ENCODE measurements around the gene PDGFRB. TPM values are rescaled to one million over a fixed set of nuclear protein-coding genes. Genes with fewer than 3 reads are reported as not detected.

Gene PDGFRB
- total RNA-seq, 1 experiment from 2014 or later: 0.66 TPM

DNA sequence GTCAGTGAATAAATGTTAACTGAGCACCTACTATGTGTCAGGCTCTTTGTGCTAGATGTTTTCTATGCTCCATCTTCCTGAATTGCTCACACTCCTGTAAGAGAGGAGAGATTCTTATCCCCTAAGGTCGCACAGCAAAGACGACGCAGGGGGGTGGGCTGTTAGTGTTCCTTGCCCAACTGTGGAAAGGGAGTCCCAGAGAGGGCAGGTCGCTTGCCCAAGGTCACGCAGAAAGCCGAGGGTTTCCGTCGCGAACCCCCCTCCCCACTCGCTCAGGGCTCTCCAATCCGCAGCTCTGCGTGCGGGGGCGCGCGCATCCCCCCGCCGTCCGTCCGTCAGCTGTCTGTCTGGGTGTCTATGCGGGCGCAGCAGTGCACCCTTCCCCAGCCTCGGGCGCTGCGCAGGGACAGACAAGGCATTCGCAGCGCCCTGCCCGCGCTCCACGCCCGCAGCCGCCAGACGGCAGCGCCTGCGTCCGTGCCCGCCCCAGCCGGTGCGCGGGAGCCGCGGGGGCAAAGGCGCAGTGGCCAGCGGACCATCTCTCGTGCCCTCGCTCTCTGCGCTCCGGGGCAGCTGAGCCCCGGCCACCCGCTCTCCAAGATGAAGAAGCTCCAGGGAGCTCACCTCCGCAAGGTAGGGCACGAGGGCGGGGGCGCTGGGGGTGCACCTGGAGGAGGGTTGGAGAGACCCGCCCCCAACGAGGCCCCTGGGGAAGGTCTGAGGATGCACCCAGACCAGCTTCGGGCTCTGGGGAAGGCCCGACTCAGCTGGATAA, 34.3 kb upstream of the PDGFRB start, which contains the start of gene SLC6A7:
Gene SLC6A7, plus strand, starts transcription at position 335 of the 775 bp plus-strand sequence. Its CDS starts 266 bp downstream, at position 601.
- Histone ChIP-seq H3K36me3 (ENCODE audit: low read depth, low read length) (no peaks in the 10 kb centered on the region), H3K27me3 (ENCODE audit: low read length) (peaks cover 35% of the 10 kb centered on the region), H3K9me3 (ENCODE audit: low read length) (no peaks in the 10 kb centered on the region), H3K9me2 (replicated peaks; ENCODE audit: low read length) (no peaks in the 10 kb centered on the region), H3K4me2 (ENCODE audit: low read length) (no peak within 1 kb of the TSS), H3K79me2 (ENCODE audit: low read length) (no peaks in the 10 kb centered on the region), H2AFZ (ENCODE audit: low read length) (no peak within 1 kb of the TSS), H4K20me1 (ENCODE audit: low read length) (no peaks in the 10 kb centered on the region), H3K4me3 (ENCODE audit: low read length) (no peak within 1 kb of the TSS), H3K4me1 (ENCODE audit: insufficient read depth, low read length) (no peaks in the 10 kb centered on the region), H3K27ac (ENCODE audit: low read length) (no peak within 1 kb of the TSS), H3K9ac (ENCODE audit: low read length) (no peak within 1 kb of the TSS), H3F3A (ENCODE audit: low read length, unreplicated experiment) (no peaks in the 10 kb centered on the region)
- no peak for TF ChIP-seq EZH2 (IDR thresholded peaks at IDR 0.05; ENCODE audit: low read length, unreplicated experiment)
- no peak for TF ChIP-seq EZH2phosphoT487 (IDR thresholded peaks at IDR 0.05; ENCODE audit: borderline replicate concordance, low read length)
- TF ChIP-seq, protein P1, sequence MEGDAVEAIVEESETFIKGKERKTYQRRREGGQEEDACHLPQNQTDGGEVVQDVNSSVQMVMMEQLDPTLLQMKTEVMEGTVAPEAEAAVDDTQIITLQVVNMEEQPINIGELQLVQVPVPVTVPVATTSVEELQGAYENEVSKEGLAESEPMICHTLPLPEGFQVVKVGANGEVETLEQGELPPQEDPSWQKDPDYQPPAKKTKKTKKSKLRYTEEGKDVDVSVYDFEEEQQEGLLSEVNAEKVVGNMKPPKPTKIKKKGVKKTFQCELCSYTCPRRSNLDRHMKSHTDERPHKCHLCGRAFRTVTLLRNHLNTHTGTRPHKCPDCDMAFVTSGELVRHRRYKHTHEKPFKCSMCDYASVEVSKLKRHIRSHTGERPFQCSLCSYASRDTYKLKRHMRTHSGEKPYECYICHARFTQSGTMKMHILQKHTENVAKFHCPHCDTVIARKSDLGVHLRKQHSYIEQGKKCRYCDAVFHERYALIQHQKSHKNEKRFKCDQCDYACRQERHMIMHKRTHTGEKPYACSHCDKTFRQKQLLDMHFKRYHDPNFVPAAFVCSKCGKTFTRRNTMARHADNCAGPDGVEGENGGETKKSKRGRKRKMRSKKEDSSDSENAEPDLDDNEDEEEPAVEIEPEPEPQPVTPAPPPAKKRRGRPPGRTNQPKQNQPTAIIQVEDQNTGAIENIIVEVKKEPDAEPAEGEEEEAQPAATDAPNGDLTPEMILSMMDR (conservative IDR thresholded peaks at IDR 0.05; ENCODE audit: low read depth, low read length): no peak
- ChIA-PET CTCF (no interaction called here), POLR2A (ENCODE audit: unreplicated experiment) (no interaction called here)
- ATAC-seq (no peak), DNase-seq (no peak)
- no TSS peak for BruUV-seq (replicated peaks)
- intact Hi-C loops (cut with micrococcal nuclease): no loop called here

DNA sequence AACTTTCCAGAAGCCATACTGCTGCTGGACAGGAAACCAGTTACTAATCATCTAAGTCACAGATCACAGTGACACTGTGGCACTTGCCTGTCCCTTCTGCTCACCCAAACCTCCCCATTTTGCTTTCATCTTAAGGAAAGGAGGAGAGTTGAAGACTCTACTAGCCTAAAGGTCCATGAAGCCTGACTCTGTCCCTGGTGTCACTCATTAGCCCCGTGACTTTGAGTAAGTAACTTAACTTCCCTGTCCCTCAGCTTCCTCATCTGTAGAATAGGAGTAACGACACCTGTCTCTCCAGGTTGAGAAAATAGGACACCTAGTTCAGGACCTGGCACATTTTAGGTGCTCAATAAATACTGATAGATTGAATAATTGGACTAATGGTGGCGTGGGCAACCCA, 33.7 kb upstream of the PDGFRB start:
- Histone ChIP-seq H2AFZ (ENCODE audit: low read length) (no peak overlapping the region), H3K9ac (ENCODE audit: low read length) (no peak overlapping the region), H4K20me1 (ENCODE audit: low read length) (no peaks in the 10 kb centered on the region), H3K4me1 (ENCODE audit: insufficient read depth, low read length) (no peaks in the 10 kb centered on the region), H3K79me2 (ENCODE audit: low read length) (no peaks in the 10 kb centered on the region), H3K36me3 (ENCODE audit: low read depth, low read length) (no peaks in the 10 kb centered on the region), H3K9me3 (ENCODE audit: low read length) (no peaks in the 10 kb centered on the region), H3K27ac (ENCODE audit: low read length) (no peak overlapping the region), H3K27me3 (ENCODE audit: low read length) (peaks cover 35% of the 10 kb centered on the region), H3K9me2 (replicated peaks; ENCODE audit: low read length) (no peaks in the 10 kb centered on the region), H3K4me3 (ENCODE audit: low read length) (no peak overlapping the region), H3F3A (ENCODE audit: low read length, unreplicated experiment) (no peaks in the 10 kb centered on the region), H3K4me2 (ENCODE audit: low read length) (no peak overlapping the region)
- intact Hi-C loops (cut with micrococcal nuclease): no loop called here
- TF ChIP-seq EZH2phosphoT487 (IDR thresholded peaks at IDR 0.05; ENCODE audit: borderline replicate concordance, low read length): no peak
- TF ChIP-seq, protein P1 (conservative IDR thresholded peaks at IDR 0.05; ENCODE audit: low read depth, low read length): no peak
- TF ChIP-seq EZH2 (IDR thresholded peaks at IDR 0.05; ENCODE audit: low read length, unreplicated experiment): no peak
- DNase-seq (no peak), ATAC-seq (no peak)
- BruUV-seq (replicated peaks): no TSS peak
- POLR2A ChIA-PET (ENCODE audit: unreplicated experiment): no interaction called here
- CTCF ChIA-PET: interaction anchor here (0.6 kb wide), 1 partner anchor 27 kb away, joined by 3 read pairs; no protein-coding TSS in a partner anchor
